NCI-H748 (cell line): ENCODE results near the gene NFATC1.

Experiments used
- DNase-seq: peaks from one replicate; lab custom pipeline; 2025; ENCODE audit not compliant: unreplicated experiment; lab: John Stamatoyannopoulos, UW

Gene NFATC1

DNA sequence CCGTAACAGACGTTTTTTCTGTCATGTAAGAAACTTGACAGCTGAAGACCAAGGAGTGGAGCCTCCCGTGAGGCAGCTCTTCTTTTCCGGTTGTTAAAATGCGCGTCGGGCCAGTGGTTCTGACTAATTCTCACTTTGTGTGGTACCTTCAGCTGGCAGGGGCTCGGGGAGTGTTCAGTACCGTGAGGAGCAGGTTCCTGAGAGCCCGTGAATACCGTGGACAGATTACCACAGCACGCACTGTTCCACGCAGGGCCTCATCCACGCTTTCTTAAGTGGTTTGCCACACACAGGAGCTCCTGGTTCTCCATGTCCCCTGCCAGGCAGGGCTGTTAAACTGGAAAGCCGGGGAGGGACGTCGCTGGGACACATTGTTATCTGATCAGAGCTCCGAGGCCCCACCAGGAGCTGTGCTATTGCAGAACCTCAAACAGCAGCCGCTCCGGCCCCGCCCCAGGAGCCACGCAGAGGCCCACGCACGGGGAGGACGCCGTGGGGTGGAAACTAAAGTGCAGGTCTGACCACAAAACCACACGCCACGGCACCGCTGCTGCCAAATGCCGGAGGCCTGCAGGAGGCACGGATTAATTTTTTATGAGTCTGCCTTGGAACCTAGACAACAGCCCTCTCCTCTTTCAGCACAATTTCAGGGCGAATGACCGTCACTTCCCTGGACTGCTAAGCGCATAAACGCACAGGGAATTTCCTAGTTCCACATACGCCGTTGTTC lies 43.3 kb downstream of the NFATC1 start:
- DNase-seq = no peak

DNA sequence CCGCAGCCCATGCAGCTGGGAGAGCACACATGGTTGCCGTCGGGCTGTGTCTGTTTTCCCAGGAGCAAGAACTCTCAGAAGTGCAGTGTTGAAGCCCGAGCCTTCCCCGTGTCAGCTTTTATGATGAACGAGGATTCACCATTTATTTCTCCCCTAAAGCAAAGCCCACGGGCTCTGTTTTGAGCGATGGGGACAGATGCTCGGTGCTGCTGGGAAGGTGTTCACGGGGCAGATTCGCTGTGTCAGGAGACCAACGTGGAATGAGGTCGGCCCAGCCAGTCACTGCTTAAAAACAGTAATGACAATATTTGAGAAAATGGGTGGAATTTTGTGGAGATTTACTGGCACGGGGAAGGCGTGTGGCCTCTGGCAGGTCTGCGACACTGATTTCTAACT lies 43.9 kb downstream of the NFATC1 start:
- no peak for DNase-seq

DNA sequence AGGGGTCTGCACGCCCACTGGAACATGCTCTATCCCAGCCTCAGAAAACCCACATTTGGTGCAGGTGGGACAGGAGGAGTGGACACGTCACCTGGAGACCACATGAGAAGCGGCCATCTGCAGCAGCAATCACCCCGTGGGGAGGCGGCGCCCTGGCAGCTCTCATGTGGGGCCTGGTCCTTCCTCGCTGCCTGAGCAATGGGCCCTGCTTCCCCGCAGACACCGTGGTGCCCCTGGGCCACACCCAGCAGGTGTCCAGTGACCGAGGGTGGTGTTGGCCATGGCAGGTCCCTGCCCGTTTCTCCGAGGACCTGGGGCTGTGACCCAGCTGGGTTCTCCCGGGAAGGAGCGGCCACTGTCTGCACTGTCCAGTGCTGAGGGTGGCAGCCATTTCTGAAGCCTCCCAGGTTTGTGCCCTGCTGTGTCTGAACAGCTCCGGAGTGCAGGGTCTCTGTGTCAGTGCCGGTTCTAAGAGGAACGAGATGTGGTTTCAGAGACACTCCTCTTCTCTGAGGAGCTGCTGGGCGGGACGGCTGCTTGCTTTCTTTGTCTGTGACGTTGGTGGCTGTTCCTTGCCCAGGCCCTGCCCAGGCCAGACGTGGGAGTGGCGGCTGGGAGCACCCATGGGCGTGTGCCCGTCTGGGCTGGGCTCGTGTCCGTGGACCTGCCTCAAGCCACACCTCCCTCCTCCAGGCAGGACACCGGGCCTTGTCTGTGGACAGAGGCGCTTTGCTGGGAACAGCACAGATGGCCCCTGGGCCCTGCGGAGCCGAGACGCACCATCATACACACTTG lies 44.8 kb downstream of the NFATC1 start:
- DNase-seq = no peak

DNA sequence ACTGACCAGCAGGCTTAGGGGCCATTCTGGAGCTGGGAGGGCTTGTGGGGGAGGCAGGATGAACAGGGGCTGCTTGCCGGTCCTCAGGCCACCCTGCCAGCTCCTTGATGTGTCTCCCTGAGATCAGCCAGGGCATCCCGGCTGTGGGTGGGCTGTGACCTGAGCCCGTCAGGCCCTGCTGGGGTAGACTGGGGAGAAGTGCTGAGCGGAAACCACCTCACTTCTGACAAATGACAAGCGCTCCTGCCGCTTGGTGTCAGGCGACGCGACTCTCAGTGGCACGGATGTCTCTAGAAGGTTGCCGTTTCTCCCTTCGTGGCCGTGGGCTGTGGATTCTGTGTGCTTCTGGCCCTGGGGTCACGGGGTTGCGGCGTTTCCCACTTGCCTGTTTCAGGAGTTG lies 45.7 kb downstream of the NFATC1 start:
- DNase-seq = no peak

DNA sequence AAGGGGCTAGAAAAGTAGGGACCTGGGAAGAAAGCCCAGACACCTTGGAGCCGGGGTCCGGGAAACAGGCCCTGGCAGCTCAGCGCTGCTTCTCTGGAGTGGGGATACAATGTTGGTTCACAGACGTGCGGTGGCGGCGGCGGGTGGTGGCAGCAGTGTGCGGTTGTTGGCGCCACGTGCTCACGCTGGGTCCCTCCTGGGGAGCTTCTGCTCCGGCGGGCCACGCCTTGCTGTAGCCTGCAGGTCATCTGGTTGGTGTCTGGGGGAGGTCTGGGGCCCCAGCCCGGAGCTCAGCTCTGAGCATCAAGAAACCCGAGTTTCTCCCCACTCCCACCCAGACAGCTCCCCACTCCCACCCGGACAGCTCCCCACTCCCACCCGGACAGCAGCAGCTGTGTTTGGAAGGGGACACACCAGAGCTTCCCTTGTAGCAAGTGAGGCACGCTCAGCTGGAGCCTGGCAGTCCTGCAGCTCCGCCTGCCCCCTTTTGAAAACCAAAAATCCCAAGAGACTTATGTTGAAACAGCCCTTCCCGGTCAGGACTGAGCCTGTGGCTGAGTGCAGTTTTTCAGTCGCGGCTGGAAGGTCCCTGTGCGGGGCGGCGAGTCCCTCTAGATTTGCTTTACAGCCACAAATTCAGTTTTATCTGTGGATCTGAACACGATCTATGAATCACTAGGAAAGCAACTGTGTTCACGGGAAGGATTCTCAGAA lies 46.9 kb downstream of the NFATC1 start:
- no peak for DNase-seq

DNA sequence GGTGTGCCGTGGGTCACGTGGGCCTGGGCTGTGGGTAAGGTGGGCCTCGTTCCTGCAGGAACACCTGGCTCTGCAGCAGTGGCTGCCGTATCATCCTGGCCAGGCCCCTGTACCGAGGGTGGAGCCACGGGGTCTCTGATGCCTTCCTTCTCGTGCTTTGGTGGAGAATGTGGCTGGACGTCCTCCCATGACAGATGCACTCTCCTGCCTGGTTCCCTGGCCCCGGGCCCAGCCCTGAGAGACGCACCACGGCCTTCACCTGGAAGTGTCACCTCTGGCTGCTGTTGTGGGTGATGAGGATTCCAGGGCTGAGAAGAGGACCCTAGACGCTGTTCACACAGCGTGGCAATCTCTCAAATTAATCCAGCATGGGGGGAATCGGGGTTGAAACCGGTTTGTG lies 49.5 kb downstream of the NFATC1 start:
- DNase-seq = no peak

DNA sequence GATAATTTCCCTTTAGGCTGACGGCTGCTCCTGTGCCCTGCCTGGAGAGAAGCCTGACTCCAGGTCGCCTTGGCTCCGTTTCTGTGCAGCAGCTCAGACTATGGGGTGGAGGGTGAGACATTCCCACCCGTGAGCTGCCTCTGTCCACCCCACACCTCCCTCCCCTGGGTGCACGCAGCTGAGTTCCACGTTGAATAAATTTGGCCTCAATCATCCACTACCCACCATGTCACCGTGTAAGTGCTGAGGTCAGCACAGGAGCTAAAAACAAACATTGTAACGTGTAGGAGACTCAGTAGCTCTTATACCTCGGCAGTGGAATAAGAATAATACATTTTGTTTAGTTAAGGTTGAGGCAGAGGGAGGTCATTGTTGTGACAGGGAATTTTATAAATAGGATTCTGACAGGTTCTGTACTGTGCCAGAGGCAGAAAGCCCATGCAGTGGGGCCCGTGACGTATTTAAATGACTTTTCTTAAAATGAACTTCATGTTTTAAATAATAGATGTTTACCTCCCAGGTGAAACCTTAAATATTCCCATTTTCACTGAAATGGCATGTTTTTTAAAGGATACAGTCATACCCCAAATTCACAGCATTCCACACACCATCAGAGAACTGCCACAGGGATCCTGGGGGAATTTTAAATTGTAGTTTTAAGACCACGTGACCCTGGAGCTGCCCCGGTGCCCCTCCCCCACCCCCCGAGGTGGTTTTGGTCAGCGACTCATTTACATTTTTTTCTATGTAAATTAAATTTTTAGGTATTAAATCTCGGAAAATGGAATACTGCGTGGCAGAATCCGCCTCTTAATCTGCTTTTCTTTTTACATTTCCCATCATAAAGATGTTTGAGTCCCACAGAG lies 50.2 kb downstream of the NFATC1 start:
- DNase-seq = no peak

DNA sequence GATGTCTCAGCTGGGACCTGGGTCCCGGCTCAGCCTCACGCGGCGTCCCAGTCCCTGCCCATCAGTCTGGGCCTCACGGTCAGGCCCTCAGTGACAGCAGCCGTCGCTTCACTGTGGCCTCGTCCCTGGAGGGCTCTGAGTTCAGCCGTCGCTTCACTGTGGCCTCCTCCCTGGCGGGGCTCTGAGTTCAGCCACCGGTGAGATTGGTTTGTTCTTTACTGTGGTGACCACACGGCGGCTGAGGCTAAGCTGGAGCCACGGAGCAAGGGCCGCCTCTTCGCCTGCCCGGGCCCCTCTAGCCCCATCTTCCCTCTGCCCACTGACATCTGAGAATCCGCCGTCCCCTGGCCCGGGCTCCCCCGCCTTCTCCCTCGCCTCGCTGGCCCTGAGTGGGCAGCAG lies 51.2 kb downstream of the NFATC1 start:
- DNase-seq = no peak

DNA sequence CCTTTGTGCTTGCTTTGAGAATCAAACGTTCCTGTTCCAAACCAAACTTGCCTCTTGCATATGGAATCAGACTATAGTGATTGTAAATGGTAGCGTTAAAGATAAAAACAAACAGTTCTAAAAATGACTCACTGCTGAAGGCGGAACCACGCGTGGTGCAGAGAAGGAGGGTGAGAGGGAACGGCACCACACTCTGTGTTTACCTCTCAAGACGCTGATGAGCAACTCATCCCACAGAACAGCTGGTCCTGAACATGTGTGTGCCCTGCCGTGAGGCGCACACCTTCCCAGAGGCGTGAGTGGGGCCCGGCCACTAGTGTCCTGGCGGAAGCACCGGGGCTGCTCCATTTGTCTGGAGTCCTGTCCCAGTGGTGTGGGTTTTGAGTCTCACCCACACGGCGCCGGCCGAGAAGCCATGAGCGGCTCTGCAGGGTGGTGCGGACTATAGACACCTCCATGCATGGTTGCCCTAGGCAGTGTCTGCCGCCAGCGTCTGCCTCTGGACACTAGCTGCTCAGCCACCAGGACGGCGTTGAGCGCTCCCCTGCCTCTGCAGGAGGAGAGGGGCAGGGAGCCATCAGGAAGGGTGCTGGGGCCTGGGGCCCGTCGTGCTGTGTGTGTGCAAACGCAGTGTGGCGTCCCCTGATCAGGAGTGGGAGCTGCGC lies 52.1 kb downstream of the NFATC1 start:
- DNase-seq = no peak

DNA sequence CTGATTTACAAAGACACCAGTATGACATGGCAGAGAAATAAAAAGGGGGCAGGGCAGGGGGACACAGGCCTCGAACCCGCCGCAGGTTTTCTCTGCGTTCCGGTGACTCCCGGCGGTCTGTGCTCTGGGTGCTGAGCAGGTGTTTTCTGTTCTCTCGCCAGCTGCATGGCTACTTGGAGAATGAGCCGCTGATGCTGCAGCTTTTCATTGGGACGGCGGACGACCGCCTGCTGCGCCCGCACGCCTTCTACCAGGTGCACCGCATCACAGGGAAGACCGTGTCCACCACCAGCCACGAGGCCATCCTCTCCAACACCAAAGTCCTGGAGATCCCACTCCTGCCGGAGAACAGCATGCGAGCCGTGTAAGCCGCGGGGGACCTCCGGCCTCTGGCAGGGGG lies 52.9 kb downstream of the NFATC1 start:
- DNase-seq = no peak

DNA sequence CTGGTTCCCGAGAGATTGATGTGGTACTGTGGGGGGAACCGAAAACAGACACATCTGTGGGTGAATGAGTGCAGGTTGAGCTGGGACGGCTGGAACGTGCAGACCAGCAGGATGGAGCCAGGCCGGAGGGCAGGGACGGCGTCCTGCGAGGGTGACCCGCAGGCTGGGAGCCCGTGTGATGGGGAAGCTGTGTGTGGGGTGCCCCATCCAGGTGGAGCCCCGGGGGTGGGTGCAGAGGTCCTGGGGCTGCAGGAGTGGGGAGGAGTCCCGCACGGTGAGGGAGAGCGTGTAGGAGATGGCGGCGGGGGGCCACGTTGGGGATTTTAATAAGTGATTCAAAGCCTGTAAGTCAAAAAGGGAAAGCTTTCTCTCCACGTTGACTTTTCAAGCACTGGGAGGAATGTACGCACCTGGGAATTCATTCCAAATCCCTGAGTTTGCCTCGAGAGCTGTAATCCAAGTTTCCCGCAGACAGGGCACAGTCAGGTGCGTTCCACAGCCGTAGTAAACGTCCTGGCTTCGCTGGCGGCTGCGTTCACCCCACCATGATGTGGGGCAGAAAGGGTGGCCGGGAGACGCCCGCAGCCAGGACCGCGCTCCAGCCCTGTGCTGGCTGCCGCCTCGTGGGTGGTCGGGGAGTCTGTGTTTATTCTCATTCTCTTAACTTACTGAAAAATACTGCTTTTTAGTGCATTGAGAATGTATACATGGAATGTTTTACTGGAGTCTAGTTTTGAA lies 54.0 kb downstream of the NFATC1 start:
- no peak for DNase-seq

DNA sequence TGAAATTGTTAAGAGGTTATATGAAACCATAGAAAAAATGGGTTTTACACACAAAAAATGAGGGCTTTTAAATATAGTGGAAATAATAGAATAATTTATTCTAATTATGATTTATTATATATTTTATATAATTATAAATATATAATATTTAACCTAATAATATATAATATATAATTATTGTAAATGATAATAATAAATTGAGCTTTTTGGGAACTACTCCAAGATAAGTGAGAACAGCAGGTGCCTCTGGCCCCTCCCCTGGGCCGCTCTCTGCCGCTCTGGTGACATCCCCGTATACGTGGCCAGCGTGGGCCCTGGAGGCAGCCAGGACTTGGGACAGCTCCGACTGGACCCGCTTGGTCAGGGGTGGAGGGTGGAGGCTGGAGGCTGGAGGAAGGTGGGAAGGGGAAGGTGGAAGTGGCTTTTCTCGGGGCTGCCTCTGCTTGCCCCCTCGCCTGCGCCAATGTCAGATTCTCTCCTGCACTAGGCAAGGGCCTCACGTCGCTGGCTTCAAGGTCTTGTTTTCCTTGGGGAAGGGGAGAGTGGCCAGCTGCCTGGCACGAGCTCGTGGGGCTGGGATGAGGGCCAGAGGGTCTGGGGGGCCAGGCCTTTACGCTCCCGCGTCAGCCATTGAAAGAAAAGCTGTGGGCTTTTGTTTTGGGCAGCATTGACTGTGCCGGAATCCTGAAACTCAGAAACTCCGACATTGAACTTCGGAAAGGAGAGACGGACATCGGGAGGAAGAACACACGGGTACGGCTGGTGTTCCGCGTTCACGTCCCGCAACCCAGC lies 54.8 kb downstream of the NFATC1 start:
- no peak for DNase-seq

DNA sequence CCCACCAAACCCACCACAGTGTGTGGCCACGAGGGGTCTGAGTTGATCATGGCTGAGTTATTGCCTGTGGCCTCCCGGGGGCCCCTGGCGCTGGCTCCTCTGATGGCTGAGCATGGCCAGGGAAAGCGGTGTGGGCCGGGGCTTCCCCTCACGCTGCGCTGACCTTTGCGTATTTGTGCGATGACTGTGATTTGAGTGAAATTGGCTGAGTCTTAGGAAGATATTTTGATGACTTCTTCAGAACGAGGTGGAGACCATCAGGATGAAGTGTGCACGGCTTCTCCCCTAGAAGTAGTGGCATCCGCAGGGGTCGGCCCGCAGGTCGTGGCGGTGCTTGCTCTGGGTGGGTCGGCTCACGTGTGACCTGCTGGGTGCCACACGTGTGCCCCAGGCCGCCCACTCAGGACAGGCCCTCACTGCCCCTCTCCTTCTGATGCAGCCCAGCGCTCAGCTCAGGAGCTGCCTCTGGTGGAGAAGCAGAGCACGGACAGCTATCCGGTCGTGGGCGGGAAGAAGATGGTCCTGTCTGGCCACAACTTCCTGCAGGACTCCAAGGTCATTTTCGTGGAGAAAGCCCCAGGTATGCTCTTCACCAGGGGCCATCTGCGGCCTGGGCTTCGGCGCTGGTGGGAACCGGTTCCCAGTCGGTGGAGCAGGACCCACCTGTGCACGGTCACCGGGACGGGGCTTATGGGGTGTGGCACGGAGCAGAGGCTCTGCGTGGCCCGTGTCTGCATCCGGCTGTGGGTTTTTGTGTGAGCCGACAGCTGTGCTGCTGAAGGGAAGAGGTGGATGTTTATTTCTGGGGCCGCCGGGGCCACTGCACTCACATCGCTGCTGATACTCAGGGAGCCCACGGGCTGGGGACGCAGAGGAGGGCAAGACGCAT lies 55.8 kb downstream of the NFATC1 start:
- DNase-seq = no peak

DNA sequence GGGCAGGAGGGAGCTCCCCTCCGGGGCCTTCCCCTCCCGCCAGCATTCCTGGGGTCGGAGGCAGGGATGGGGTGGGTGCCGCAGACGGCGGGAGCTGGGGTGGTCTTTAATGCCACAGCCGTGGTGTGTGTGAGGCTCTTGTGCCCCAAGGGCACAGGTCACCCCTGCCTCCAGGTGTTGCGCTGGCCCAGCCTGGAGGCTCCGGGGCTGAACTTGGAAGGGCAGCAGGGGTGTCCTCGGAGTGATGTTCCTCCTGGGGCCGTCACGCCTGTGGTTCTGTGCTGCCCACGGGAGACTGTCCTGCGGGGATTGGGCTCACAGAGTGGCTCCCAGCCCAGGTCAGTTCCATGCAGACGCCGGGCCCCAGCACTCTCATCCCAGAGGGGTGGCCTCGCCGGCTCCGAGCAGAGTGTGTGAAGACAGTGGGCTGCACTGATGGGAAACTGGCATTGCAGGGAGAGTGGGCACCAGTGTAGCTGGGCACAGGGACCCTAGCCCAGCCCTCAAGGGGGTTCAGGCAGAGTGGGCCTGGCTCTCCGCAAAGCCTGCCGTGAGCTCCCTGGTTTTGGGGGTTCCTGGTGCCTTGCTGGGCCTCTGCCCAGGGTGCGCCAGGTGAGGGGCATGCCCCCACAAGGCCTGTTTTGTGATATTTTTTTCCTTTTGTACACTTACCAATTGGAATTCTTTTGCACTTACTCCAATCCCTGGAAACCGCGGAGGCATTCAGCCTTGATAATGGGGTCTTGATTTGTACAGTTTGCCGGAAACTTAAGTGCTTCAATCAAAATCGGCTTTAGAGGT lies 56.7 kb downstream of the NFATC1 start:
- DNase-seq = no peak

DNA sequence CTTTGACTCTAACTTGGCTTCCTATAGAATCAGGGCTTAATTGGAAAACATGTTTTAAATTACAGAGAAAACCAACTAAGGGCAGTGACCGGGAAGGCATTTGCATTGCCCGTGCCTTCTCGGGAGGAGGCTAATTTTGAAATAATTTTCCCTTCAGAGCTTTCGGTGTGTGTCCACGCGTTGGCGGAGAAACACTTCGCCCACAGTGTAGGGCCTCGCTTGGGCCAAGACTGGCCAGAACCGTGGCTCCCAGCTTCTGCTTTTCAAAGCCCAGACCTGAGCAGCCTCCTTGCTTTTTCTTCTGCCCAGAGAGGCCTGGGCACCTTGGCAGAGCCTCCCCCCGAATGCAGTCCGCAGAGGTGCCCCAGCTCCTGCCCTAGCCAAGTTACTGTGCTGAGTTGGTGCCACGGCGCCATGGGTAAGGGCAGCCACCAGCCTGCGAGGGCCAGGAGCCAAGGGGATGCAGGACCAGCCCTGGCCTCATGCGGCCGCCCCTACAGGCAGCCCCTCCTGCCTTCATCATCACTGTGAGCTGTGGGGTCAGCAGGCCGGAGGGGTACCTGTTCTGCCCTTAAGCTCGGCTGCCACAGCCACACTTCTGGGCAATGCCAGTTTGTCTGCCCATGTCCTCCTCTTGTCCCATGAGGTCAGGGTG lies 57.4 kb downstream of the NFATC1 start:
- DNase-seq = no peak

DNA sequence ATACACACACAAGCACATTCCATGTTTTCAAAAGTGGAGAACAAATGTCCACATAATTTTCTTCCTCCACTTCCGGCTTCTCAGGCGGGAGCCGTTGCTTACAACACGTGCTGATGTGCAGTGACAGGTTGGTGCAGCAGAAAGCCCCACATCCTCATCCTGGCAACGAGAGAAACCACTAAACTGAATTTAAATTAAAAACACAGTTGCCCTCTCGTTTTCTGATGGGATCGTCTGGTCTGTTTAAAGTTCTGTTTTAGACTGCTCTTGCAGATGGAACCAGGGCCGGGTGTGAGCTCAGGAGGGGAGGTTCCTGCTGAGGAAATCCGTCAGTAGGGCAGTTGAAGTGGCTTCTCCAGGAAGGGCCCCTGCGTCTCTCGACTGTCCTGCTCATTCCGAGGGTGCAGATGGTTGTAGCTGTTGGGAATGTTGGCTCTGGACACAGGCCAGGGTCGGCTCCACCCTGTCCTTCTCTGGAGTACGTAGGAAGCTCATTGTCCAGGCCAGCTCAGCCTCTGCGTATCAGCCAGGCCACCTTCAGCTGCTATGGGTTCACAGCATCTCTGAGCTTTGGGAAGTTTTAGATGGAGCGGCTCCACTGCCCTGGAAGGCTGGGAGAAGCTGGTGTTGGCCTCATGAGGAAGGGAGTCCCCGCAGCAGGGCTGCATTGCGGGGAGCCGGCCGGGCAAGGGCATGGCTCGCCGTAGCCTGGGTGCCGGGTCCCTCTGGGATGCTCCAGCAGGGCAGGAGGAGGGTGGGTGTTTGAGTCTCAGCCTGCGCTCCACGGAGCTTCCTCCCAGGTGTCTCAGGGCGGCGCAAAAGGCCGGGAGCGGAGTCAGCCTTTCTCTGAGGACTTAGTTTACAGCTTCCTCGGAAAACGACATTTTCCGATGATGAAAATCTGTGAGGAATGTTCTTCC lies 58.3 kb downstream of the NFATC1 start:
- DNase-seq = no peak
